ENCODE results near the gene CNOT6L. TPM values are rescaled to one million over a fixed set of nuclear protein-coding genes. Genes with fewer than 3 reads are reported as not detected.

Gene CNOT6L
- total and polyA plus RNA-seq, 10 donors: 7.0 to 122 (median 81.6) TPM

Small RNAs within 50 kb of the gene (small RNA-seq; reads per million reads assigned to genes)
- 0 reads per million in 4 donors for gene AC112225.1
- 0 reads per million in 4 donors for gene RF00612

Other genes starting within 250 kb of the CNOT6L start
- gene CXCL13, start 213.5 kb downstream of the CNOT6L start, total RNA-seq: 100 to 1,000 TPM in 6 of 7 donors, 10 to 100 TPM in 1; 95.5 to 739 (median 169) TPM
- gene CXCL13, start 213.5 kb downstream of the CNOT6L start, polyA plus RNA-seq: 1,000 to 10,000 TPM in 2 of 3 donors, 100 to 1,000 TPM in 1; 418 to 1,297 (median 1,076) TPM
- gene MRPL1, start 43.5 kb upstream of the CNOT6L start, total RNA-seq: 10 to 100 TPM; 14.4 to 32.8 (median 23.6) TPM
- gene MRPL1, start 43.5 kb upstream of the CNOT6L start, polyA plus RNA-seq: 10 to 100 TPM; 42.6 to 53.7 (median 44.9) TPM
- 1 to 10 TPM in 6 of 7 donors, under 1 TPM in 1; 0.88 to 3.0 (median 1.4) TPM for gene FRAS1, start 238.0 kb upstream of the CNOT6L start, total RNA-seq
- under 1 TPM; 0.10 to 0.15 (median 0.12) TPM for gene FRAS1, start 238.0 kb upstream of the CNOT6L start, polyA plus RNA-seq

All from spleen (tissue), 11 donors.